Measurements from ENCODE around the gene CXCR1. TPM values are rescaled to one million over a fixed set of nuclear protein-coding genes. Genes with fewer than 3 reads are reported as not detected.

The CXCR1 gene
- total RNA-seq, result not detected in 2 replicates

GRCh38 chr2:218166791-218167190 is at the start of gene CXCR1:
Gene CXCR1, minus strand, starts transcription at chr2:218166962. Its CDS starts 1,751 bp downstream, at chr2:218165211.

DNA sequence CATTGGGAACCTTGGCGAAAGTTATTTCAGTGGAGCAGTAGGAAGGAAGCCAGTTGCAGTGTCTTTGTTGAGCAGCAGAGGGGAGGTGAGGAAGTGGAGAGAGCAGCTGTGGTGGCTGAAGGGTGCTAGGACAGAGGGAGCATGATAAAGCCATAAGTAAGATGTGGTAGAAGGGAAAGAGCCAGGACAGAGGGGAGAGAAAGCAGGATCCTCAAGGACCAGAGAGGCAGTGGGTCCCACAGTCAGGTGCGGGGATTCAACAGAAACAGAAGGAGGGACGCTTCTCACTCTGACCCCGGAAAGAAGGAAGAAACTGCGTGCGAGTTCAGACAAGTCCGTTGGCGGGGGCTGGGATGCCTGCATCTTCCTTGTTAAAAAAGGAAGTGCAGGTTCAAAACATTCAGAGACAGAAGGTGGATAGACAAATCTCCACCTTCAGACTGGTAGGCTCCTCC is 41.1 kb downstream of the CXCR1 start, which contains the start of gene CXCR2:
CXCR2 (plus strand) TSS at position 403 of the 455 bp plus-strand sequence. CDS start 8,774 bp downstream, outside the sequence.

Other genes with a start within 250 kb of the CXCR1 start
- 114 and 121 TPM in 2 replicates for gene TNS1, start 164.0 kb downstream of the CXCR1 start, total RNA-seq
- not detected in 2 replicates for gene RUFY4, start 97.7 kb downstream of the CXCR1 start, total RNA-seq
- not detected in 2 replicates for gene CXCR2, start 40.9 kb downstream of the CXCR1 start, total RNA-seq
- gene ARPC2, start 50.2 kb upstream of the CXCR1 start, total RNA-seq, result 224 and 365 TPM in 2 replicates
- gene GPBAR1, start 94.1 kb upstream of the CXCR1 start, total RNA-seq, result not detected in 2 replicates
- gene AAMP, start 103.2 kb upstream of the CXCR1 start, total RNA-seq, result 153 and 157 TPM in 2 replicates
- 26.1 and 29.1 TPM in 2 replicates for gene PNKD, start 103.6 kb upstream of the CXCR1 start, total RNA-seq
- 111 and 299 TPM in 2 replicates for gene TMBIM1, start 125.5 kb upstream of the CXCR1 start, total RNA-seq
- 0.17 TPM in 1 of 2 replicates, not detected in the other for gene CATIP, start 189.9 kb upstream of the CXCR1 start, total RNA-seq
- gene SLC11A1, start 215.3 kb upstream of the CXCR1 start, total RNA-seq, result under 0.01 and 0.33 TPM in 2 replicates
- 53.4 and 88.0 TPM in 2 replicates for gene CTDSP1, start 232.9 kb upstream of the CXCR1 start, total RNA-seq